Transverse colon (tissue), 4 donors: ENCODE data around the gene CHD2.

ENCODE experiments used
- EP300 ChIP-seq: sonication (generic); formaldehyde crosslinking; IDR thresholded peaks from one replicate; pipeline ENCODE4 v1.6.1; 2017; ENCODE audit warnings: antibody characterized with exemption, low read depth
- POLR2A ChIP-seq: fragments of 450-650 bp; IDR thresholded peaks from one replicate; pipeline ENCODE4 v1.6.1; 2016; ENCODE audit warnings: antibody characterized with exemption, mild to moderate bottlenecking, moderate library complexity
- POLR2AphosphoS5 ChIP-seq, 3 donors: sonication (generic); formaldehyde crosslinking; IDR thresholded peaks; one replicate each; pipeline ENCODE4 v1.6.1; 2016; ENCODE audit warnings: antibody characterized with exemption in 3 of 3
- TF ChIP-seq, protein P1 (sequence below), 5 experiments: fragments of 200-600 bp in 3 of 5; fragments of 450-650 bp in 2 of 5; sonication (generic) in 3 of 5; IDR thresholded peaks; 1 replicate in 2 of 5; 2 replicates in 3 of 5; pipeline ENCODE4 v1.5.1; 2016 to 2017; ENCODE audit warnings: antibody characterized with exemption in 5 of 5, inconsistent platforms in 3 of 5, mild to moderate bottlenecking in 2 of 5, moderate library complexity in 1 of 5

DNA sequence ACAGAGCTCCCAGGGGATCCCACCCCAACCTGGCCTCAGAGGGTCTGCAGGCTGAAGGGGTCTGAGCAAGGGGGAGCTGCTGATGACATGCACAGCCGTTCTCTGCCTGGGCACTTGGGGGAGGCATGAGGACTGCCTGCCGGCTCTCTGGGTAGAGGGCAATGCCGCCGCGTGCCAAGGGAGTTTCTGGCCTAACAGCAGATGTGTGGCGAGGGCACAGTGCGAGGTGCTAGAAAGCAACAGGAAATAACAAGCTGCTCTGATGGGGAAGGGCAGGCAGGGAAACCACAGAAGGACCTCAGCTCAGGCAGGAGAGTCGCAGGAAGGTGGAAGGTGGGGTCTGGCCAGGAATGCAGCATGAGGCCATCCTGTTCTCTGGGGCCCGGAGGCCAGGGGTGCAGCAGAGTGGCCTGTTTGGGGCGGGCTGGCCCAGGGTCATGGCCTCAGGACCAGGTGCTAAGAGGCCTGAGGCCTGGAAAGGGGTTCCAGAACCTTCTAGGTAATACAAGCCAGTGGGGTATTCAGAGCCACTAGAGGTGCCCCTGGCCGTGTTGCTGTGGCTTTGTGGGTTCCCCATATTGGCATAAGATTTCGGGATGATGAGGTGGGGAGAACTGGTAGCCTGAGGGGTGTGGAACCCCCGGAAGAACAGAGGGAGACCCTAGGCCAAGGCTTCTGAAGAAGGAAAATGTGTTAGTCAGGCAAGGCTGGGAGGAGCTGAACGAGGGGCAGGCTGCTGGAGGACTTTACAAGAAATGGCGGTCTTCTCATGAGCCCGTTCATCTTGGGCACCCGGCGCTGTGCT lies 147.7 kb downstream of the CHD2 start:
- TF ChIP-seq POLR2AphosphoS5 (IDR thresholded peaks at IDR 0.05), result no peak
- TF ChIP-seq, protein P1, sequence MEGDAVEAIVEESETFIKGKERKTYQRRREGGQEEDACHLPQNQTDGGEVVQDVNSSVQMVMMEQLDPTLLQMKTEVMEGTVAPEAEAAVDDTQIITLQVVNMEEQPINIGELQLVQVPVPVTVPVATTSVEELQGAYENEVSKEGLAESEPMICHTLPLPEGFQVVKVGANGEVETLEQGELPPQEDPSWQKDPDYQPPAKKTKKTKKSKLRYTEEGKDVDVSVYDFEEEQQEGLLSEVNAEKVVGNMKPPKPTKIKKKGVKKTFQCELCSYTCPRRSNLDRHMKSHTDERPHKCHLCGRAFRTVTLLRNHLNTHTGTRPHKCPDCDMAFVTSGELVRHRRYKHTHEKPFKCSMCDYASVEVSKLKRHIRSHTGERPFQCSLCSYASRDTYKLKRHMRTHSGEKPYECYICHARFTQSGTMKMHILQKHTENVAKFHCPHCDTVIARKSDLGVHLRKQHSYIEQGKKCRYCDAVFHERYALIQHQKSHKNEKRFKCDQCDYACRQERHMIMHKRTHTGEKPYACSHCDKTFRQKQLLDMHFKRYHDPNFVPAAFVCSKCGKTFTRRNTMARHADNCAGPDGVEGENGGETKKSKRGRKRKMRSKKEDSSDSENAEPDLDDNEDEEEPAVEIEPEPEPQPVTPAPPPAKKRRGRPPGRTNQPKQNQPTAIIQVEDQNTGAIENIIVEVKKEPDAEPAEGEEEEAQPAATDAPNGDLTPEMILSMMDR (IDR thresholded peaks at IDR 0.05), result no peak
- TF ChIP-seq EP300, result no peak
- TF ChIP-seq POLR2A, result no peak
